ENCODE measurements around the gene PLPP1. TPM values are rescaled to one million over a fixed set of nuclear protein-coding genes. Genes with fewer than 3 reads are reported as not detected.

Gene PLPP1
- total RNA-seq, 1 experiment from 2014 or later, result 10.5 TPM

GRCh38 chr5:55429613-55430253, 105.0 kb downstream of the PLPP1 start:
- no peak for TF ChIP-seq POLR2AphosphoS5 (IDR thresholded peaks at IDR 0.05; ENCODE audit: low read depth, low read length)
- TF ChIP-seq, protein P1, sequence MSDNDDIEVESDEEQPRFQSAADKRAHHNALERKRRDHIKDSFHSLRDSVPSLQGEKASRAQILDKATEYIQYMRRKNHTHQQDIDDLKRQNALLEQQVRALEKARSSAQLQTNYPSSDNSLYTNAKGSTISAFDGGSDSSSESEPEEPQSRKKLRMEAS (IDR thresholded peaks at IDR 0.05), result no peak
- TF ChIP-seq SIN3A (IDR thresholded peaks at IDR 0.05; ENCODE audit: low read depth), result no peak
- TF ChIP-seq TCF7L2 (IDR thresholded peaks at IDR 0.05; ENCODE audit: borderline replicate concordance, extremely low read depth, insufficient read depth, insufficient read length), result no peak
- no peak for TF ChIP-seq ATF3 (IDR thresholded peaks at IDR 0.05)
- TF ChIP-seq CTCF (IDR thresholded peaks at IDR 0.05 in 2 of 3, conservative IDR thresholded peaks at IDR 0.05 in 1 of 3; ENCODE audit: borderline replicate concordance in 1 of 3, insufficient read depth in 1 of 3, low read depth in 2 of 3, low read length in 2 of 3), result no peak
- H4K20me1 ChIP-seq (ENCODE audit: insufficient read depth), result no peaks in the 10 kb centered on the region
- no peaks in the 10 kb centered on the region for H3K79me2 ChIP-seq (ENCODE audit: insufficient read depth, low read length)
- CTCF ChIA-PET, result no interaction called here
- BruUV-seq (replicated peaks), result no TSS peak
- no peak overlapping the region for H2AFZ ChIP-seq (ENCODE audit: low read depth, low read length, poor library complexity, severe bottlenecking)
- no peak overlapping the region for H3K9ac ChIP-seq (ENCODE audit: low read length)
- POLR2A ChIA-PET, result no interaction called here
- H3K4me1 ChIP-seq (ENCODE audit: control insufficient read depth in 1 of 2, insufficient read depth in 2 of 2, low read length in 2 of 2), result peaks cover 0 to 12% of the 10 kb centered on the region in 2 experiments; a peak in 1 of 4 replicates
- ATAC-seq, result no peak
- no peaks in the 10 kb centered on the region for H3K27me3 ChIP-seq (ENCODE audit: insufficient read depth, low read length)
- intact Hi-C loops (cut with micrococcal nuclease), result no loop called here
- no peak overlapping the region for H3K4me3 ChIP-seq (replicated peaks in 1 of 2; ENCODE audit: low read depth in 1 of 2, low read length in 2 of 2)
- DNase-seq (ENCODE audit: low read depth, low spot score), result no peak
- H3K36me3 ChIP-seq (ENCODE audit: control insufficient read depth in 1 of 2, insufficient read depth in 2 of 2, low read length in 2 of 2), result peaks cover 13 to 29% of the 10 kb centered on the region in 2 experiments; a peak in 2 of 4 replicates
- RAD21 ChIA-PET (ENCODE audit: low non-redundant PET in 1 of 2, low total read pairs in 2 of 2, uncharacterized antibody in 2 of 2, unreplicated experiment in 2 of 2), result no interaction called here
- H3K9me2 ChIP-seq (ENCODE audit: insufficient read depth), result no peaks in the 10 kb centered on the region
- H3K4me2 ChIP-seq (ENCODE audit: low read length), result no peak overlapping the region
- no peak overlapping the region for H3K27ac ChIP-seq (ENCODE audit: low read depth, low read length)
- no peaks in the 10 kb centered on the region for H3K9me3 ChIP-seq (ENCODE audit: control insufficient read depth in 1 of 2, insufficient read depth in 1 of 2, low read depth in 1 of 2, low read length in 2 of 2)

All from HCT116 (cell line).